Chondrocyte (in vitro differentiated cells): ENCODE measurements around the gene BANP. TPM values are rescaled to one million over a fixed set of nuclear protein-coding genes. Genes with fewer than 3 reads are reported as not detected.
"Not testable (repeated sequence)": the region's sequence is repeated elsewhere in the genome, so short reads cannot be mapped to it uniquely, and the experiment has no call there.

Source experiments
- DNase-seq: peaks from one replicate; pipeline ENCODE4 v3.0.0; 2021; ENCODE audit warnings: mixed read lengths, low spot score
- H3K27ac Mint-ChIP-seq: one replicate; pipeline ENCODE4 v1.8.0; 2021; ENCODE audit warnings: mild to moderate bottlenecking, moderate library complexity, mixed read lengths; ENCODE audit not compliant: unreplicated experiment
- H3K27me3 Mint-ChIP-seq: 2 replicates; pipeline ENCODE4 v1.8.0; 2021; ENCODE audit warnings: low read depth, mixed read lengths
- H3K36me3 Mint-ChIP-seq: 2 replicates; pipeline ENCODE4 v1.8.0; 2021; ENCODE audit warnings: low read depth, mixed read lengths
- H3K4me1 Mint-ChIP-seq: 2 replicates; pipeline ENCODE4 v1.8.0; 2021; ENCODE audit warnings: low read depth, mild to moderate bottlenecking, mixed read lengths
- H3K4me3 Mint-ChIP-seq: one replicate; pipeline ENCODE4 v1.8.0; 2021; ENCODE audit warnings: mild to moderate bottlenecking, moderate library complexity, mixed read lengths; ENCODE audit not compliant: unreplicated experiment
- H3K9me3 Mint-ChIP-seq: 2 replicates; pipeline ENCODE4 v1.8.0; 2021; ENCODE audit warnings: low read depth, mixed read lengths
- total RNA-seq: library from RNA; stranded (reverse); gene quantifications from 3 replicates; pipeline ENCODE4 v1.2.1, GENCODE V29; 2021
- TF ChIP-seq, protein P1 (sequence below): fragments of 200-600 bp; sonication (generic); IDR thresholded peaks from 2 replicates; pipeline ENCODE4 v1.5.0; 2021; ENCODE audit warnings: antibody characterized with exemption, mild to moderate bottlenecking, moderate library complexity

The BANP gene
- total RNA-seq, 1 donor from 2014 or later = 15.0 TPM

DNA sequence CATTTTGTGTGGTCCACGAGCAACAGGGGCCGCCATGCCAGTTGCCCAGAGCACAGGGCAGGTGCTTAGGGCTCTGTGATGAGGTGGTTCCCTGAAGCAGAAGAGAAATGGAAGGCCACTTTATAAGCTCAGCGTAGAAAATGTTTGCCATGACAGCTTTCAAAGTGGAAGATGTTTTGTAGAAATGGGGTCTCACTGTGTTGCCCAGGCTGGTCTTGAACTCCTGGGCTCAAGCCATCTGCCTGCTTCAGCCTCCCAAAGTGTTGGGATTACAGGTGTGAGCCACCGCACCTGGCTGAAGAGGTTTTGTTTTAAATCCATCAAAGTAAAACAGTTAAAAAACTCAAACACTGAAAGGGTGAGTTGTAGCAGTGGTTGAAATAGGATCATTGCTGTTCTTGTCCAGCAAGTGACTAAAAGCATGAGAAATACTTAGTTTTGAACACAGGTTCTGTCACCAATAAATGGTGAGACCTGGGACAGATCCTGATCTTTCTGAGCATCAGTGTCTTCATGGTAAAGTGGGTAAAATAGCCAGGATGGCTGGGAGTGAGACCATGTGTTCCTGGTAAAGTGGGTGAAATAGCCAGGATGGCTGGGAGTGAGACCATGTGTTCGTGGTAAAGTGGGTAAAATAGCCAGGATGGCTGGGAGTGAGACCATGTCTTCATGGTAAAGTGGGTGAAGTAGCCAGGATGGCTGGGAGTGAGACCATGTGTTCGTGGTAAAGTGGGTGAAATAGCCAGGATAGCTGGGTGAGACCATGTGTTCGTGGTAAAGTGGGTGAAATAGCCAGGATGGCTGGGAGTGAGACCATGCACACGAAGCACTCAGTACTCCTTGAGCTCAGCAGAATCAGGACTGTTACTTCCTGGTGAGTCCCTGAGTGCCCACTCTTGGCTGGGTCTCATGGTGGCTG, 46.0 kb downstream of the BANP start:
- TF ChIP-seq, protein P1, sequence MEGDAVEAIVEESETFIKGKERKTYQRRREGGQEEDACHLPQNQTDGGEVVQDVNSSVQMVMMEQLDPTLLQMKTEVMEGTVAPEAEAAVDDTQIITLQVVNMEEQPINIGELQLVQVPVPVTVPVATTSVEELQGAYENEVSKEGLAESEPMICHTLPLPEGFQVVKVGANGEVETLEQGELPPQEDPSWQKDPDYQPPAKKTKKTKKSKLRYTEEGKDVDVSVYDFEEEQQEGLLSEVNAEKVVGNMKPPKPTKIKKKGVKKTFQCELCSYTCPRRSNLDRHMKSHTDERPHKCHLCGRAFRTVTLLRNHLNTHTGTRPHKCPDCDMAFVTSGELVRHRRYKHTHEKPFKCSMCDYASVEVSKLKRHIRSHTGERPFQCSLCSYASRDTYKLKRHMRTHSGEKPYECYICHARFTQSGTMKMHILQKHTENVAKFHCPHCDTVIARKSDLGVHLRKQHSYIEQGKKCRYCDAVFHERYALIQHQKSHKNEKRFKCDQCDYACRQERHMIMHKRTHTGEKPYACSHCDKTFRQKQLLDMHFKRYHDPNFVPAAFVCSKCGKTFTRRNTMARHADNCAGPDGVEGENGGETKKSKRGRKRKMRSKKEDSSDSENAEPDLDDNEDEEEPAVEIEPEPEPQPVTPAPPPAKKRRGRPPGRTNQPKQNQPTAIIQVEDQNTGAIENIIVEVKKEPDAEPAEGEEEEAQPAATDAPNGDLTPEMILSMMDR = no peak
- no peak for DNase-seq
- H3K36me3 Mint-ChIP-seq = peaks cover 7% of the 10 kb centered on the region
- H3K9me3 Mint-ChIP-seq = no peaks in the 10 kb centered on the region
- H3K27me3 Mint-ChIP-seq = no peaks in the 10 kb centered on the region
- no peak overlapping the region for H3K27ac Mint-ChIP-seq
- H3K4me3 Mint-ChIP-seq = no peak overlapping the region
- no peaks in the 10 kb centered on the region for H3K4me1 Mint-ChIP-seq

DNA sequence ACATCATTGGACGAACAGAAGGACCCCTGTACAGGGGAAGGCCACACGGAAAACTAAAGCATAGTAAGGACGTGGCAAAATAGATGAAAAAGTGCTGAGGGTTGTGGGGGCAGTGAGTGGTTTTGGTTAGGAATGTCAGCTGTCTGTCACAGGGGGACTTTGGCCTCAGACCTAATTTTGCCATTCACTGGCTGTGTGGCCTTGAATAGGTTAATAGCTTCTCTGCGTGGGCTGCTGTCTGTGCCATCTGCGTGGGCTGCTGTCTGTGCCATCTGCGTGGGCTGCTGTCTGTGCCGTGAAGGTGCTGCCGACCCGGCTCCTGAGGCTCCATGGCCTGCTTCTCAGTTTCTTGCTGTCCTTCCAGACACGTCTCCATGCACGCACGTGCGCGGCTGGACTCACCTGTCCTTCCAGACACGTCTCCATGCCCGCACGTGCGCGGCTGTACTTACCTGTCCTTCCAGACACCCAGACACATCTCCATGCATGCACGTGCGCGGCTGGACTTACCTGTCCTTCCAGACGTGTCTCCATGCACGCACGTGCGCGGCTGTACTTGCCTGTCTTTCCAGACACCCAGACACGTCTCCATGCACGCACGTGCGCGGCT, 47.1 kb downstream of the BANP start:
- not testable (repeated sequence) for H3K4me1 Mint-ChIP-seq, H3K27ac Mint-ChIP-seq, H3K4me3 Mint-ChIP-seq, H3K36me3 Mint-ChIP-seq, H3K27me3 Mint-ChIP-seq, H3K9me3 Mint-ChIP-seq
- peak; percentile 80 for DNase-seq

DNA sequence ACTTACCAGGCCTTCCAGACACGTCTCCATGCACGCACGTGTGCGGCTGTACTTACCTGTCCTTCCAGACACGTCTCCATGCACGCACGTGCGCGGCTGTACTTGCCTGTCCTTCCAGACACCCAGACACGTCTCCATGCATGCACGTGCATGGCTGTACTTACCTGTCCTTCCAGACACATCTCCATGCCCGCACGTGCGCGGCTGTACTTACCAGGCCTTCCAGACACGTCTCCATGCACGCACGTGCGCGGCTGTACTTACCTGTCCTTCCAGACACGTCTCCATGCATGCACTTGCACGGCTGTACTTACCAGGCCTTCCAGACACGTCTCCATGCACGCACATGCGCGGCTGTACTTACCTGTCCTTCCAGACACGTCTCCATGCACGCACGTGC, 47.8 kb downstream of the BANP start:
- not testable (repeated sequence) for H3K27ac Mint-ChIP-seq, DNase-seq, H3K4me1 Mint-ChIP-seq, H3K36me3 Mint-ChIP-seq, H3K9me3 Mint-ChIP-seq, H3K27me3 Mint-ChIP-seq, H3K4me3 Mint-ChIP-seq

DNA sequence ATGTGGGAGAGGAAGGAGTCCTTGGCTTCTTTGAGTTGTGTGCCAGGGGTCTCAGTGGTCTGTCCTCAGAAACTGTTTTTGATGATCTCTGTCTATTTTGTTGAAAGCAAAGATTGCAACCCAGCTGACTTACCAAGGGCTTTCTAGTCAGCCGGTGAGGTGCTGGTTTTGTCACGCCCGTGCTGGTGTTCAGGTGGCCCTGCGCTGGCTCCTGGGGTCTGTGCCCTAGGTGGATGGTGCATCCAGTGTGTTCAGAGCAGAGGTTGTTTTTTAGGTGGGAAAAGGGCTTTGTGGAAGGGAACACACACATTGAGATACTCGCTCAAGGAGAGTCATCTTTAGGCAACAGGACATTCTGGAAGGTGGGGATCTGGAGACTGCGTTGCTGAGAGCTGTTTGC, 51.0 kb downstream of the BANP start:
- no peaks in the 10 kb centered on the region for H3K9me3 Mint-ChIP-seq
- H3K27me3 Mint-ChIP-seq = no peaks in the 10 kb centered on the region
- peaks cover 19% of the 10 kb centered on the region for H3K36me3 Mint-ChIP-seq
- TF ChIP-seq, protein P1 = no peak
- no peak for DNase-seq
- H3K4me3 Mint-ChIP-seq = no peak overlapping the region
- H3K4me1 Mint-ChIP-seq = no peaks in the 10 kb centered on the region
- no peak overlapping the region for H3K27ac Mint-ChIP-seq

DNA sequence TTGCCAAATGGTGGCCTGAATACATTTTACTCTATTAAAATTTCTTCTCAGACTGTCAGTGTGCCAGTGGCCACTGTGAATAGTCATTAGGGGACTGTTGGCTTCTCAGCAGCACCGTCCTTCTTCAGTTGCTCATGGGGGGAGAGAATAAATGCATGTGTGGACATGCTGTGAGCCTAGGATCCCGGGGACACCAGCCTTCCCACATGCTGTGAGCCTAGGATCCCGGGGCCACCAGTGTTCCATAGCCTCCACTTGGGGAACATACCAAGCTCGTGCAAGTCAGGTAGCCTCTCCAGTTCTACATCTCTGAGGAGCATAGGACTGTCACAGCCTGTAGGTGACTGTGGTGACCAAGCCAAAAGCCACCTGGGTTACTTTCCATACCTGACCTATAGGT, 51.5 kb downstream of the BANP start:
- no peak overlapping the region for H3K27ac Mint-ChIP-seq
- H3K4me3 Mint-ChIP-seq = no peak overlapping the region
- no peaks in the 10 kb centered on the region for H3K27me3 Mint-ChIP-seq

DNA sequence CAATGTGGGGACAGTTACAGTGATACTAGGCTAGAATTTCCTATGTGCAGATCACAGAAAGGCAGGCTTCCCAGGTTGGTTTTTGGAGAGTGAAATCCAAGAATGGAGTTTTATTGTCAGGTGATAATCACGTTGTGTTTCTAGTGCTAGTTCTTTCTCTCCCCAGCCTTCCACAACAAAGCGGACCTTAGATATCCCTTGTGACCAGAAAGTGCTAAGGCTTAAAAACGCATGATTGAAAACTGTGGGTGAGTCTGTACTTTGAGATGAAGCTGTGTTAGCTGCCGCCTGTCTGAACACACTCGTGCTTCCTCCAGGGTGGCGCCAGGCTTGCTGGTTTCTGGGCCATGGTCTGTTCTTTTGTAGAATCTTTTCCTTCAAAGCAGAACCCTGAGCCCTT, 52.1 kb downstream of the BANP start:
- Mint-ChIP-seq H3K9me3 (no peaks in the 10 kb centered on the region), H3K4me1 (no peaks in the 10 kb centered on the region), H3K27me3 (no peaks in the 10 kb centered on the region), H3K36me3 (peaks cover 27% of the 10 kb centered on the region), H3K4me3 (no peak overlapping the region), H3K27ac (no peak overlapping the region)
- TF ChIP-seq, protein P1 = no peak
- DNase-seq = no peak

More for the DNA sequence above, 51.5 kb downstream of the BANP start:
- peaks cover 25% of the 10 kb centered on the region for H3K36me3 Mint-ChIP-seq
- TF ChIP-seq, protein P1 = no peak
- no peaks in the 10 kb centered on the region for H3K4me1 Mint-ChIP-seq
- no peaks in the 10 kb centered on the region for H3K9me3 Mint-ChIP-seq
- DNase-seq = no peak
